Measurements from ENCODE around the gene FOXD2.

Gene FOXD2

GRCh38 chr1:47469390-47469759, 31.5 kb downstream of the FOXD2 start:
- DNase-seq = no peak

- DNase-seq = no peak
Observed at GRCh38 chr1:47469910-47470309, 32.1 kb downstream of the FOXD2 start.

DNA sequence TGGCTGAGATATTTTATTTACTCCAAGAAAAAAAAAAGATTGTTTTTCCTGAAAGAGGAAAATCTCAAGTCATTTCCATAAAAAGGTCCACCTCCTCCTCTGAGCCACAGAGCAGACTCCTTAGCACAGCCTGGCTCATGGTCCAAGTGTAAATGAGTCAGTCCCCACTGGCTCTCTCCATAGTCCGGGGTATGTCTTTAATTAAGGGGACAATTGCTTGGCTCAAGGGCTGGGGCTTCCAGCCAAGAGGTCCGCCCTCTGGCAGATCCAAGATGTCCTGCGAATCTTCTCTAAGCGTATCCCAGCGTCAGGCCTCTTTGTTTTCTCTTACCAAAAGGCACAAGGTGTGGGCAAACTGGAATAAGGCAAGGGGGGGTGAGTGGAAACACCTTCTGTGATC, 33.3 kb downstream of the FOXD2 start:
- no peak for DNase-seq

DNA sequence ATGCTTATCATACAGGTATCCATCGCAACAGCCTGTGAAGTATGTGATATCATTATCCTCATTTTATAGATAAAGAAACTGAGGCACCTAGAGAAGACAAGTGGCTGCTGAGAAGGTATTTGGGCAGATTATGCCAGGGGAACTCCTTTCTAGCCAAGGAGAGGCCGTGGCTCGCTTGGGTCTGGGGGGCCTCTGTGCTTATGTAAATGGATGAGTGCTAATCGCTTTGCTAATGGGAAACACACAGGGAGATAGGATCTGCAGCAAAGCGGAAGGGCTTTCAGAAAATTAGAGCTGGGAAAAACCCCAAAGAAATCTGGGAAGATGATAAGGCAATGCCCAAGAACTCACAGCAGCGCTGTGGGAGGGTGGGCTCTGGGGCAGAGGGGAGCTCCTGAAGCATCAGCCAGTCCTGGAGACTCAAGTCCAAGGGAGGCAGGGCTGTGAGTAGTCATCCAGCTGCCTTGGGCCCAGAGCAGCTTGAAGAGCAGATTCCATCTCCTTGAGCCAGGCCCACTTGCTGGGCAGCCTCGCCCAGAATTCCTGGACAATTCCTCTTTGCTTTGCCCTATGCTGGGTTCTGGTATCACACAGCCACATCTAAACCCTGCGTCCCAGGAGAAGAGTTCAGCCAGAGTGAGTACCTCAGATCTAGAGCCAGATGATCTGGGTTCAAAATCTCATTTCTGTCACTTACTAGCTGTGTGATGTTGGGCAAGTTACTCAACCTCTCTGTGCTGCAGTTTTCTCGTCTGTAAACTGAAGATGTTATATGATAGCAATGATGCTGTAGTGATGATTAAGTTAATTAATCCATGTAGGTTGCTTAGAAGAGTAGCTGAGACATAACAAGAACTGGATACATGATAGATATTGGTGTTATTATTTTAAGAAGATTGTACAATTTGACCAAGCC, 36.7 kb downstream of the FOXD2 start:
- no peak for DNase-seq

GRCh38 chr1:47477595-47478080, 39.8 kb downstream of the FOXD2 start:
- no peak for DNase-seq

- no peak for DNase-seq
Observed at GRCh38 chr1:47478090-47478489, 40.2 kb downstream of the FOXD2 start.

GRCh38 chr1:47479664-47480063, 41.8 kb downstream of the FOXD2 start:
- no peak for DNase-seq

DNA sequence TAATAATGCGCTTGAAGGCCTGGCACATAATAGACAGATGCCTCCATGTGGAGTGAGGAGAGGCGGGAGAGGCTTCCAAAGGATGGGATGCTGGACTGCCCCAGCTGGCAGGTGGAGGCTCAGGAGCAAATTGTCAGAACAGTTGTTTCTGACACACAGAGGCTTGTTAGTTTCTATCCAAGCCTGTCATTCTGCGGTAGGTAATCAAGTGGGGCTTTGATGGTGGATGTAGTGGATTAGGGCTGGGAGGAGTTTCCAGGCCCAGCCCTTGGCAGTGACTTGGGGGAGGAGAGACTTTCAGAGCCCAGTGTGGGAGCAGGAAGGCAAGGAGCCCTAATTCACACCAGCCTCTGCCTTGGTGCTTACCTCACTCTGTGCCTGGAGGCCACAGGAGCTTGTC, 44.1 kb downstream of the FOXD2 start:
- DNase-seq = no peak

GRCh38 chr1:47482786-47483185, 44.9 kb downstream of the FOXD2 start:
- DNase-seq = no peak

- no peak for DNase-seq
Observed at GRCh38 chr1:47483651-47484050, 45.8 kb downstream of the FOXD2 start.

DNA sequence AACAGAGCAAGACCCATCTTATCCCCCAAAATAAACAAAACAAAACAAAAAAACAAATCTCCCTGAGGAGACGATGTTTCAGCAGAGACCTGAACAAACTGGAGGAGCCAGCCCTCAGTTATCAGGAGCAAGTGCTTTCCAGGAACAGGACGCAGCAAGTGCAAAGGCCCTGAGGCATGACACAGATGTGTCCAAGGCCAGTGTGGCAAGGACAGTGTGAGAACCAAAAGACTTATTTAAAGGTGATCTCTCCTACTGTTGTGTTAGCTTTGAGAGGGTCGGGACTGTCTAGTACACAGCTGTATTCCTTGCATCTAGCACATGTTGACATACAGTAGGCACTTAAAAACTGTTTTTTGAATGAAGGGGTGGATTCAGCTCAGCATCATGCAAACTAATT, 48.0 kb downstream of the FOXD2 start:
- DNase-seq = no peak

- DNase-seq = no peak
Observed at GRCh38 chr1:47487332-47487731, 49.5 kb downstream of the FOXD2 start.

- DNase-seq = no peak
Observed at GRCh38 chr1:47487850-47488450, 50.1 kb downstream of the FOXD2 start.

All from NCI-H187 treated with DMSO at 0.1 percent for 48 hours (cell line).